Measurements from ENCODE around the gene SCN7A.
"Not testable (repeated sequence)": the region's sequence is repeated elsewhere in the genome, so short reads cannot be mapped to it uniquely, and the experiment has no call there.

Gene SCN7A

DNA sequence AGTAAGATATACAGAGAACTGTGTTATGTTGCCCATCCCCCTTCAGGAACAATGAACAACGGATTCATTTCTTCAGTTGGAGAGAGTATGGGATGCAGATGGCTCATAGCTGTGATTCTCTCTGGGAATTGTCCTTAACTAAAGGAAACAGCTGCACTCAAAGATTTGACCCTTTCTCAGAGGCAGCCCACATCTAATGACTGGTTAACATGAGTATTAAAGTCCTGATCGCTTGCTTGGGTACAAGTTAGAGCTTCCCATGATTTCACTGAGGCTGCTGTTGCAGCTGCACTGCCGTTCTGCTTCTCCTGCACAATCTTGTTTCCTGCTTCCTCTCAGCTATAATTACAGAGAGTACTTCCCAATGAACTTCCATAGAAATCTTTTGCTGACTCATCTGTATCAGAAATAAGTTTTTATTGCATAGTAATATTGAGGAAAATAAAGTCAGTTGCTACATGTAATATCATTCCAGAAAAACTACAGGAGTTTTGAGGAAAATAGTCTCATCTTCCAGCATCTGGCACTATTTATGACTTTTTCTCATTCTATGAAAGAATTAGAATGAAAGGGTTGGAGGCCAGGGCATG, 105.5 kb downstream of the SCN7A start:
- DNase-seq, result no peak

- no peak for DNase-seq
Measured at GRCh38 chr2:166385313-166385712, 108.7 kb downstream of the SCN7A start.

DNA sequence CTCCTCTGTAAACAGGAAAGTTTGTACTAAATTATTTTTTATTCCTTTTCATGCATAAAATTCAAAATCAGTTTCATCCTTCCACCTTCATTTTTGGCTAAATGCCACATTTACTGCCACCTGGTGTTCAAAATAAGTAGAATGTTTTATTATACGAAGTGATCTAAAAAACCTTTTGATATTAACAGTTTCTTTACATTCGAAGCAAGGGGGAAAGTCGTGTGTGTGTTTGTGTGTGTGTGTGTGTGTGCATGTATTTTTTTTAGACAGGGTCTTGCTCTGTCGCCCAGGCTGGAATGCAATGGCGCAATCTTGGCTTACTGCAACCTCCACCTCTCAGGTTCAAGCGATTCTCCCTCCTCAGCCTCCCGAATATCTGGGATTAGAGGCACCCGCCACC, 109.3 kb downstream of the SCN7A start:
- DNase-seq, result no peak

DNA sequence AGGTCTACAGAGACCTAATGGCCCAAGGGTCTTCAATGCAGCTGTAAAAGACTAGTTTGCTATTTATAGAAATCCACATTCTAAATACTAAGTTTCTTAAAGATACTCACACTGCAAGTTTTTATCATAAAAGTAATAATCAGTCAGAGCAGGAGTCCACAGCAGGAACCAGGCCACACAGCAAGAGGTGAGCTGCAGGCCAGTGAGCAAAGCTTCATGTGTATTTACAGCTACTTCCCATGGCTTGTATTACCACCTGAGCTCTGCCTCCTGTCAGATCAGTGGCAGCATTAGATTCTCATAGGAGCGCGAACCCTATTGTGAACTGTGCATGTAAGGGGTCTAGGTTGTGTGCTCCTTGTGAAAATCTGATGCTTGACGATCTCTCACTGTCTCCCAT, 111.6 kb downstream of the SCN7A start:
- no peak for DNase-seq

DNA sequence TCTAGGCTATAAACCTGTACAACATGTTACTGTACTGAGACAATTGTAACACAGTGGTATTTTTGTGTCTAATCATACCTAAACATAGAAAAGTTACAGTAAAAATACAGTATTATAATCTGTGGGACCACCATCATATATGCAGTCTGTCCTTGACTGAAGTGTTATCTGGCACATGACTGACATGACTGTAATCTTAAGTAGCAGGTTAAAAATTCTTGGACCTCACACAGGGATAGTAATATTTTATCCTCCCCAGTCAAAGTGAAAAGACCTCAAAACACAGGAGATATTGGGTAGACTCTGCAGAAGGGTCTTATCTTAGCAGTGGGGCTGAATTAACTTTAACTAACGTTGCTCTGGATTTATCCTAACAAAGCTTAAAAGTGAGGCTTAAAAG, 113.4 kb downstream of the SCN7A start:
- DNase-seq, result no peak

GRCh38 chr2:166376873-166377272, 117.2 kb downstream of the SCN7A start:
- DNase-seq, result no peak

- no peak for DNase-seq
Measured at GRCh38 chr2:166376488-166376828, 117.6 kb downstream of the SCN7A start.

DNA sequence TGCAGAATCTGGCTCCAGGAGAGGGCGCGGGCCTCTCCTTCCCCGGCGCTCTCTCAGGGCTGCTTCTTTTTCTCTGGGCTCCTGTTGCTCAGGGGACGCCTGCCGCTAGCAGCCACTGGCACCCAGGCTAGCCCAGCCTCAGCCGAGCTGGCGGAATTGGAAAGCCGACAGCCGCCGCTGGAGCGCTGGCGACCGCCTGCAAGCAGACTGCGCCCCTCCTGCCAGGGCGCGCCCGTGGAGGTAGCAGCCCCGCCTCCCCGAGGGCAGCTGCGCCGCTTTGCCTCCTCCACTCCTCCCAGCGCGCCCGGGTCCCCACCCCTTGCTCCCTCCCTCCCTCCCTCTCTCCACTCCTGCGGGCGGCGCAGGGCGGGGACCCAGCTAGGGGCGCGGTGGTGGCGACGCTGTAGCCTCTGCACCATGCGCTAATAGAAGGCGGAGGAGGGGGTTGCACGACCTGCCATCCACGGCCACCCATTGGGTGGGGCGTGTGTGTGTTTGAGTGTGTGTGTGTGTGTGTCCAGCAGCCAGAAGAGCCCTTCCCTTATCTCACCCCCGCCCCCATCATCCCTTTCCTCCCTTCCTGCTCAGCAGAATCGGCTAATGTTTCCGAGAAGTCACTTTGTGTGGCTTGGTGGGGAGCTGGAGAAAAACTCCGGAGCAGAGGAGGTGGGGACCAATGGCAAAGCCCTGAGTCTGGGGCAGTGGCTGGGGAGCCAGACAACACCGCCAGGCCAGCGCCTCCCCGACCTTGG, 118.1 kb downstream of the SCN7A start, which contains the start of gene SCN9A:
Gene SCN9A, minus strand, starts transcription at position 209 of the 752 bp plus-strand sequence. CDS start 64,188 bp downstream, outside the sequence.
- peak; percentile 34 to 53 for DNase-seq

DNA sequence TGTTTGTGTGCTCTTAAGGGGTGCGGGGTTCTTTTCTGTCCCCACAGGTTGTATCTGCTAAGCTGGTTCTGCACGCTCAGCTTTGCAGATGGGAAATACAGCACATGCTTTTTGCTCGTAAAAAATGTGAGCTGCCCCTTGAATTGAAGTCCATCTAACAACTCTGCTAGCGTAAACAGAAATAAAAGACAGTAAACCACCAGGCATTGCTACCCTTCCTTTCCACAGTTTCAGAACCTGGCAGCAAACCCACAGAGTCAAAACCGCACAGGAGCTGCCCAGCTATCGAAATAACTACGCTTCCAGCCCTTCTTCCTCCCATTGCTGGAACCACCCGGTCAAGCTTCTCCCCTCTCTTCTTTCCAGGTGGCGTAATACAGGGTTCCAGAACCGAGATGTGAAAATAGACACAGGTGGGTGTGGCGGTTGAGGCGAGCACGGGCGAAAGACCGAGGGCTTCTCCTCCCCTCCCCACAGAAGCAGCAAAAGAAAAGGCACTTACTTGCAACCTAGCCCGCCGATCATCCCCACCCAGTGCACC, 118.8 kb downstream of the SCN7A start:
- no peak for DNase-seq

DNA sequence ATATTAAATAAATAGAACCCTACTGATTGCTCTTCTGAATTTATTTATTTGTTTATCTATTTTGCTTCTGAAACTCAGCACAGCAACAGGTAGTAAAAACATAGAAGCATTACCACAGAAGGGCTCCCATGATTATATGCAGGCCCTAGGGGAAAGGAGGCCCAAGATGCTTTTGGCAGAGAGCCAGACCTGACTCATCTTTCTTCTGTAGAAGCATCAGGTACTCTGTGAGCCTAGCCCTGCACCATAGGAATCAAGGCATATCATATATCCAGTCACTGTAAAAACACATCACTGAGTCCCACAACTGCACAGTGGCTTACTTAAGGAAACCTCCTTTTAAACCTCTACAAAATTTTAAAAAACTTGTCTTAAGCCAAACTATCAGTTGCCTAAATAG, 120.1 kb downstream of the SCN7A start:
- no peak for DNase-seq

GRCh38 chr2:166373539-166373938, 120.5 kb downstream of the SCN7A start:
- no peak for DNase-seq

- no peak for DNase-seq
Measured at GRCh38 chr2:166373105-166373504, 120.9 kb downstream of the SCN7A start.

GRCh38 chr2:166372046-166372445, 122.0 kb downstream of the SCN7A start:
- no peak for DNase-seq

GRCh38 chr2:166365803-166366420, 128.1 kb downstream of the SCN7A start:
- DNase-seq, result no peak

DNA sequence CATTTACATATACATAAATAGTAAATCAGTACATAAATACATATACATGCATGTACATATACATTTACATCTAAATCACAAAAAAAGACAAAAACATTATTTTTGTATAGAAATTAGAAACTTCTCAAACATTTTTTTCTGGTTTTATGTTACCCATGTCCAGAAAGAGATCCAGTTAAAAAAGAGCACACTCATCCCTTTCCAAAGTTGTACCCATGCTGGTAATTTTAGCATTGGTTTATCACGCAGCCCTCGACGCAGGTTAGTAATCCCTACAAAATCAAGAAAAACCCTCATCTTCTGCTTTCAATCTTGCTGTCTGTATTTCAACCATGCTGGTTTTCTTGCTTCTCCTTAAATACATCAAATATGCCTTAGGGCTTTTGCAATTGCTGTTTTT, 128.8 kb downstream of the SCN7A start:
- DNase-seq, result no peak

DNA sequence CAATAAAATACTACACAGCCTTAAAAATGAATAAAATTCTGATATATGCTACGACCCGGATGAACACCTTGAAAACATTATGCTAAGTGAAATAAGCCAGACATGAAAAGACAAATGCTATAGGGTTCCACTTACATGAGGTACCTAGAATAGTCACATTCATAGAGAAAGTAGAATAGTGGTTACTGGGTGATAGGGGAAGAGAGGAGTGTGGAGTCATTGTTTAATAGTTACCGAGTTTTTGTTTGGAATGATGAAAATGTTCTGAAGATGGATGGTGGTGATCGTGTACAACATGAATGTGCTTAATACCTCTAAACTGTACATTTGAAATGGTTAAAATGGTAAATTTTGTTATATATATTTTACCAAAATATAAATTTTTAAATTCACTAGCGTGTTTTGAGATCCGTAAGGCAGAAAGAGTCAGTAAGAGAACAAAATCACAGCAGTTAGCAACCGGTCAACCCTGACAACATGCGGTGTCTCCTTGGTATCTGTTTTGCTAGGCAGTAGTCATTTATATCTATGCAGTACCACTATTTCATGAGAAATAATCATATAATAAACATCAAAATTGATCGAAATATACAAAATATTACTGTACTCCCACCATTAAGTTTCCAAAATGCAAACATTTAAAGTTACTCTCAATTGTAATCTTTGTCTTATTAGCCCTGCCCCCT, 129.4 kb downstream of the SCN7A start:
- no peak for DNase-seq

- DNase-seq, result no peak
Measured at GRCh38 chr2:166361351-166362153, 132.5 kb downstream of the SCN7A start.

GRCh38 chr2:166360906-166361305, 133.1 kb downstream of the SCN7A start:
- no peak for DNase-seq

DNA sequence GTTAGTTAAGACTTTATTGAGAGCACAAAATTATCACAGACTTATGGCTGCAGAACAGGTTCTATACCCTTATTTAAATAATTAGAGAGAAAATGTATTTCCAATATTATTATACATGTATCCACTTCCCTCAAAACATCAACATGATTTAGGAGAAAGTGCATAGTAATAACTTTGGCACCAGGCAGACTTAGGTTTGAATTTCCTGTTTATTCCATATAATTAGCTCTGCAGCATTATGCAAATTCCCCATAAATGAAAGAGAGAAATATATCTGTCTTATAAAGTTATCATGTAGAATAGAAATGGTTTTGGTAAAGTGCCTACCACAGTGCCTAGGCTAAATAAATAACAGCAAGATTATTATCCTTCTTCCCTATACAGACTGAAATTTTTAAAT, 133.6 kb downstream of the SCN7A start:
- DNase-seq, result no peak

DNA sequence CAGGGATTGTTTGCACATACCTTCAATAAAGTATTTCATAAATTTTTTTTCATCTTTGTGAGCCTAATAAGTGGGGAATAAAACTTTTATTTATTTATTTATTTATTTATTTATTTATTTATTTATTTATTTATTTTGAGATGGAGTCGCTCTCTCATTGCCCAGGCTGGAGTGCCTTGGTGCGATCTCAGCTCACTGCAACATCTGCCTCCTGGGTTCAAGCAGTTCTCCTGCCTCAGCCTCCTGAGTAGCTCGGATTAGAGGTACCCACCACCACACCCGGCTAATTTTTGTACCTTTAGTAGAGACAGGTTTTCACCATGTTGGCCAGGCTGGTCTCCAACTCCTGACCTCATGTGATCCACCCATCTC, 136.1 kb downstream of the SCN7A start:
- DNase-seq, result not testable (repeated sequence)

- no peak for DNase-seq
Measured at GRCh38 chr2:166357068-166357949, 136.7 kb downstream of the SCN7A start.

Measured in activated T-cell treated with anti-CD3 and anti-CD28 coated beads, Interleukin-2, amount 50 U/mL, for 48 hours (primary cell).